GM21526 (cell line): ENCODE results near the gene TADA3.

Experiments used
- ATAC-seq: cut with Tn5 transposase; IDR thresholded peaks from one replicate; pipeline ENCODE4 v1.9.1; 2021; ENCODE audit warnings: moderate library complexity; ENCODE audit not compliant: unreplicated experiment, low FRiP score

Gene TADA3

GRCh38 chr3:9792405-9793160 lies at the start of gene TADA3, which contains the start of gene ARPC4:
TSS of gene TADA3 (minus strand) at chr3:9792473. CDS start at chr3:9791466, 1,007 bp downstream.
TSS of gene ARPC4 (plus strand) at chr3:9793082. CDS start at chr3:9793122, 40 bp downstream.
- peak; percentile 79 for ATAC-seq

GRCh38 chr3:9841015-9841414 lies 48.7 kb upstream of the TADA3 start:
- no peak for ATAC-seq

GRCh38 chr3:9838856-9839255 lies 46.6 kb upstream of the TADA3 start:
- no peak for ATAC-seq

GRCh38 chr3:9837701-9838582 lies 45.7 kb upstream of the TADA3 start:
- ATAC-seq, result no peak

GRCh38 chr3:9834520-9835380 lies 42.5 kb upstream of the TADA3 start:
- ATAC-seq, result no peak

- ATAC-seq, result no peak
Measured at GRCh38 chr3:9833078-9833477, 40.8 kb upstream of the TADA3 start.

- ATAC-seq, result no peak
Measured at GRCh38 chr3:9831253-9831652, 39.0 kb upstream of the TADA3 start.

GRCh38 chr3:9828801-9829755 lies 36.8 kb upstream of the TADA3 start:
- no peak for ATAC-seq

GRCh38 chr3:9826815-9827573 lies 34.7 kb upstream of the TADA3 start:
- no peak for ATAC-seq

GRCh38 chr3:9825451-9826040 lies 33.3 kb upstream of the TADA3 start:
- ATAC-seq, result no peak

GRCh38 chr3:9820946-9821345 lies 28.7 kb upstream of the TADA3 start:
- no peak for ATAC-seq

- no peak for ATAC-seq
Measured at GRCh38 chr3:9820543-9820942, 28.3 kb upstream of the TADA3 start.

- ATAC-seq, result no peak
Measured at GRCh38 chr3:9818666-9819335, 26.5 kb upstream of the TADA3 start.

- no peak for ATAC-seq
Measured at GRCh38 chr3:9817436-9817835, 25.2 kb upstream of the TADA3 start.

- no peak for ATAC-seq
Measured at GRCh38 chr3:9815986-9816385, 23.7 kb upstream of the TADA3 start.

GRCh38 chr3:9812870-9813483 lies 20.7 kb upstream of the TADA3 start:
- ATAC-seq, result no peak

GRCh38 chr3:9810846-9811245 lies 18.6 kb upstream of the TADA3 start:
- ATAC-seq, result no peak

GRCh38 chr3:9810433-9810770 lies 18.1 kb upstream of the TADA3 start:
- ATAC-seq, result no peak
